ENCODE data around the gene TPRX1.
"Not testable (repeated sequence)": the region's sequence is repeated elsewhere in the genome, so short reads cannot be mapped to it uniquely, and the experiment has no call there.

Gene TPRX1, protein sequence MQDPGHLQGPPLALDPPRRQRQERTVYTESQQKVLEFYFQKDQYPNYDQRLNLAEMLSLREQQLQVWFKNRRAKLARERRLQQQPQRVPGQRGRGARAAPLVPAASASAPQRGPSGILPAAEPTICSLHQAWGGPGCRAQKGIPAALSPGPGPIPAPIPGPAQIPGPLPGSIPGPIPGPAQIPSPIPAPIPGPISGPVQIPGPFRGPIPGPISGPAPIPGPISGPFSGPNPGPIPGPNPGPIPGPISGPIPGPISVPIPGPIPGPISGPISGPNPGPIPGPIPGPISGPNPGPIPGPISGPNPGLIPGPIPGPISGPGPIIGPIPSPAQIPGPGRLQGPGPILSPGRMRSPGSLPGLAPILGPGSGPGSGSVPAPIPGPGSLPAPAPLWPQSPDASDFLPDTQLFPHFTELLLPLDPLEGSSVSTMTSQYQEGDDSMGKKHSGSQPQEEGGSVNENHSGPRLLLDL

DNA sequence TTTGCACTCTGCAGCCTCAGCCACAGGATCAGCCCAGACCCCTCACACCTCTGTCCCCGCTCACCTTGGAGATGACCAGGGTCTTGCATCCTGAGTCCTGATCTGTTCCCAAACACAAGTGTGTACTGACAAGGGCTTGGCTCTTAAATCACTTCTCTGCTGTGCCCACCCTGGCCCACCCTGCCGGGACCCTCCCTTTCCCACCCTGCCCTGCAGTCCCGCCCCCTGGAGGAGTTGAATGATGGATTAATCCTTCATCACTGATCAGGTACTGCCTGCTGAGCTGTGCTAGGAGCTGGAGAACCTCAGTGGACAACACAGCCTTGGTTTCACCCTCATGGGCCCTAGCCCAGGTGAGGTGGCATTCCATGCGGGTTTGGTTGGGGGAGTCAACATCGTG lies at the start of gene TPRX1:
TSS of gene TPRX1 (minus strand) at position 101 of the 400 bp plus-strand sequence. CDS start at position 89, 12 bp downstream.
- DNase-seq = not testable (repeated sequence)

DNA sequence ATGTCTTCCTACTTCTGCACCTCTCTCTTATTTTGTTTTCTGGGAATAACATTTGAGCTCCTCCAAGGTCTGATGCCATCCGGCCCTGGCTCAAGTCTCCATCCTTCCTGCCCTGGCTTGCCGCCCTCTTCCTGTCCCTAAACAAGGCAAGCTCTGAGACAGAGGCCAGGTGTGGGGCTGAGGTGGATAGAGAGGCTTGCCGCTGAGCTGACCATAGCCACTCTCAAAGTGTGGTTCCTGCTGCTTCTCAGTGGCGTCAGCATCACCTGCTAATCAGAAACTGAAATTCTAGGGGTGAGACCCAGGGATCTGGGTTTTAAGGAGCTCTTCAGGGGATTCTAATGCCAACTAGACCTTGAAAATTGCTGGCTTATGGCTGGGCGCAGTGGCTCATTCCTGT lies 48.7 kb upstream of the TPRX1 start:
- DNase-seq = no peak

DNA sequence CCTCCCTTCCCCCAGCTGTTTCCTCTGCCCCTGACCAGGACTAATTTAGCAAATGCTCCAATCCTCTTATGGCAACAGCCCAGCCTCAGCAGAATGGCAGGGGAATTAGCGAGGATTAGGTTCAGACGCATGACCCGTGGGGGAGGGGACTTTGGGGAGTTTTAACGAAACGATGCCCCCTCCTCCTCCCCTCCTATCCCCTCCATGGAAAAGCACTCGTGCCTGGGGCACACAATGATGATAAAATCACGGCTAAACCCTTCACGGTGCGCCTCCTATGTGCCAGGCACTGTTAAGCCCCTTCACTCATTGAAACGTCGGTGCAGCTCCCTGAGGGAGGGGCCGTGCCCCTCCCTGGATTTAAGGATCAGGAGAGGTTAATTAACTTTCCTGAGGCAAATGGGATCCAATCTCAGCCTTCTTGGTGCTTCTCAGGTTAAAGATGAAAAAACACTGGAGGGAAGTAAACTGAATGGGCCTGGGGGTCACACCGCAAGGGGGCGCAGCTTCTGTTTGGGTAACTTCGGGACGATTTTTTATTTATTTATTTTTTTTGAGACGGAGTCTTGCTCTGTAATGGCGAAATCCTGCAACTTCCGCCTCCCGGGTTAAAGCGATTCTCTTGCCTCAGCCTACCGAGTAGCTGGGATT lies 44.6 kb upstream of the TPRX1 start:
- DNase-seq = no peak

DNA sequence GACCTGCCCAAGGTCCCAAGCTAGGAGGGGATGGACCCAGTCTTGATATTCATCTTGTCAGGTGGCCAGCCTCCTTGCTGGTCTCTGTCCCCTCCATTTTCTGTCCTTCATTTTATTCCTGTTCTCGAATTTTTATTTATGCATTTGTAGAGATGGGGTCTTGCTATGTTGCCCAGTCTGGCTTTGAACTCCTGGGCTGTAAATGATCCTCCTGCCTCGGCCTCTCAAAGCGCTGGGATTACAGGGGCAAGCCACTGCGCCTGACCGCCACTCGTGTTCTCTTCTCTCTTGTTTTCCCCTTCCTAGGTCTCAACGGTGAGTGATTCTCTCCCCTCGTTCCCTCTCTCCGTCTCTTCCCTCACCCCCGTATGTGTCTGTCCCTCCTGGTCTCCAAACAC lies 44.1 kb upstream of the TPRX1 start:
- no peak for DNase-seq

DNA sequence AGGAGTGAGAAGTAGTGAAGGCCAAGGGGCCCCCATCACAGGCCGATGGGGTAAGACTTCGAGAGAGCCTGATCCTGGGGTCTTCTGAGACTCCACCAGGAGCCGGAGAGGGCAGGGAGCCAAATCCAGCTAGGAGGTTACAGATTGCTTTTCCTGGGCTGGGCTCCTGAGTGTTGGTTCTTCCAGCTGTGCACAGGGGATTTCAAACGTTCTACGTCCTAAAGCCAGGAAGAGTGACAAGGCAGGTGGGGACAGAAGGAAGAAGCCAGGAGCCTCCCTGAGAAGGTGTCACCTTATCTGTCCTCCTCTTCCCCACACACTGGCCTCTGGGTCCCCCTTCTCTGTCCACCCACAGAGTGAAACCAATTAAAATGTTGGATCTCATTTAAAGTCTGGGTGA lies 38.6 kb upstream of the TPRX1 start:
- no peak for DNase-seq

DNA sequence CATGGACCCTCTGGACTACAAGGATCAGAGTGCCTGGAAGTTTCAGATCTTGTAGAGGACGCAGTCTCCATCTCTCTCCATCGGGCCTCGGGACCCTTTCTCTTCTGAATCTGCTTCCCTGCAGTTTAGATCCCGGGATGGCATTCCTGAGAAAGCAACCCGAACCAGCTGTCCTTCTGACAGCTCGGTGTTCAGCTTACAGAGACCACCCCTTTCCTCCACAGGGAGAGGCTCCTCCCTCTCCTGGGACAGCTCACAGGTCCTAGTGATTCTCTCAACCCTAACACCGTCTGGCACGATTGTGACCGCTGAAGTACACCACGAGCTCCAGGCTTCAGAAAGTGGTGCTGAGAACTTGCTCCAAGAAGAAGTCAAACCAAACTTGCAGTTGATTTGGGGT lies 35.6 kb upstream of the TPRX1 start:
- DNase-seq = no peak

DNA sequence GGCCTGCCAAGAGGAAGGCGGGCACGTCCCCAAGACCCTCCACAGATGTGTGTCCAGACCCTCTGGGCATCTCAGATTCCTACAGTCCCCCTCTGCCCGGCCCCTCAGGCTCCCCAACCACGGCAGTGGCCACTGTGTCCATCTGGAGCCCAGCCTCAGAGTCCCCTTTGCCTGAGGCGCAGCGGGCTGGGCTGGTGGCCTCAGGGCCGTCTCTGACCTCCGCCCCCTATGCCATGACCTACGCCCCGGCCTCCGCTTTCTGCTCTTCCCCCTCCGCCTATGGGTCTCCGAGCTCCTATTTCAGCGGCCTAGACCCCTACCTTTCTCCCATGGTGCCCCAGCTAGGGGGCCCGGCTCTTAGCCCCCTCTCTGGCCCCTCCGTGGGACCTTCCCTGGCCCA lies 35.1 kb upstream of the TPRX1 start:
- DNase-seq = no peak

DNA sequence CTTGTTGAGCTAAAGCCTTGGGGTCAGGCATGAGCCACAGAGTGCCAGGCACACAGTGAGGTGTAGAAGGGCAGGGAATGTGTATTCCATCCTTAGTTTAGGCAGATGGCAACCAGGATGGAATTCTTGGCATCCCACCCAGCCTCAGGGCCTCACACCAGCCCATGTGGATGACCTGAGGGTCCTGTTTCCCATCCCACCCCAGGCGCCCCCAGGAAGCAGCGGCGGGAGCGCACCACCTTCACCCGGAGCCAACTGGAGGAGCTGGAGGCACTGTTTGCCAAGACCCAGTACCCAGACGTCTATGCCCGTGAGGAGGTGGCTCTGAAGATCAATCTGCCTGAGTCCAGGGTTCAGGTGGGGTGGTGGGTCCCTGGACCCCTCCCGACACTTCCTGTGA lies 31.7 kb upstream of the TPRX1 start:
- DNase-seq = no peak

DNA sequence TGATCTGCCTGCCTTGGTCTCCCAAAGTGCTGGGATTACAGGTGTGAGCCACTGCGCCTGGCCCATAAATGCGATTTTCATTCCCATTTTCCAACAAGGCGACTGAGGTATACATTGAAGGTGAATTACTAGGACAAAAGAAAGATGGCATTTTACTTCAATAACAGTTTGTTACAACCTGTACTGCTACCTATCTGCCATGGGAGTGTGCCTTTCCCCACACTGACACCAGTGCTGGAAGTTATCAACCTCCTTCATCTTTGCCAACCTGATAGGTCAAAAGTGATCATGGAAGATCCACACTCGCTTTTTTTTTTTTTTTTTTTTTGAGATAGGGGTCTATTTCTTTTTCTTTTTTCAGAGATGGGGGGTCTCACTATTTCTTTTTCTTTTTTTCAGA lies 28.4 kb upstream of the TPRX1 start:
- DNase-seq = no peak

DNA sequence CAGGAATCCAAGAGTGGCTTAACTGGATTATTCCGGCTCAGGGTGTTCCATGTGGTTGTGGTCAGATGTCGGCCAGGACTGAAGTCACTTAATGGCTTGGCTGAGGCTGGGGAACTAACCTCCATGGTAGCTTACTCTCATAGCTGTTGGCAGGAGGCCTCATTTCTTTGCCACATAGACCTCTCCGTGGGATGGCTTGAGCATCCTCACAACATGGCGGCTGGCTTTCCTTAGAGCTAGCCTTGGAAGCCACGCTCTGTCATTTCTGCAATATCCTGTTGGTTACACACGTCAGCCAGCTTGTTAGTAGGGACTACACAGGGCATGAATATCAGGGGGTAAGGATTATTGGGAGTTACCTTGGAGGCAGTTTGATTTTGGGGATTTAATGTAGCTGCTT lies 22.4 kb upstream of the TPRX1 start:
- DNase-seq = no peak

DNA sequence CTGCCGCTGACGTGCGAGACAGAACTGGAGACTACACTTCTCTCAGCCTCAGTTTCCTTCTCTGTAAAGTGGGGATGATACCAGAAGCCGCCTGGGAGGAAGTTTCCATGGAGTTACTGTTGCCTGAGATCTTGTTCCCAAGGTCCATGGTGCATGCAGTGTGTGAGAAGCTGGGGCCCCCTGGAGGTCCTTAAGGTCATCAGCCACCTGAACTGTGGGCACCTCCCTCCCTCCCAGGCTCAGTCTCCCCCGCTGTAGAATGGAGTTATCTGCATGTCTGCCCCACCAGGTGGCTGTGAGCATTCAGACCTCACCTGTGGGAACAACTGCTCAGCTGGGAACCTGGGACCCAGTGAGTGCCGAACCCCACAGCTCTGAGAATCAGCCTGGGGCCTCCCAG lies 20.0 kb upstream of the TPRX1 start:
- DNase-seq = no peak

DNA sequence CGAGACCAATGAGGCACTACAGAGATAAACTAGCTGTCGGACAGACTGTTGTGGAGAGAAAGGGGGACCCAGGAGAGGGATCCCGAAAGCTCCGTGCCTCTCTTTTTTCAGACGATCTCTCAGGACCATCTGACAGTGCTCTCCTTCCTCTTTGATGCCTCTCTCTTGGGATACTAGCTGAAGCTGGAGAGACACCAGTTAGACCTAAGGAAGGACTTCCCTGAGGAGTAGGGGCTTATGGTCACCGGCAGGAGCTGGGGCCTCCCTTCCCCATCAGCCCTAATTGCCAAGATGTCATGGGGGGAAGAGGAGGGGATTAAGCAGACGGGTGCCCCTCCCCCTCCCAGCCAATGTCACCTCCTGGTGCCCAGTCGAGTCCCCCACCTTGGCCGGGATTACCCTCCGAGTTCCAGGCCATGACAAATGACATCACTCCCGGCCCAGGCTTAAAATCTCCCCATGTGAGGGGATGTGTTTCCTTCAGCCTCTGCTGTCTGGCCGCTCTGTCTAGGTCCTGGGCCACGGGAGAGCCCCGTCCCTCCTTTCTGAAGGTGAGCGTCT lies 17.2 kb upstream of the TPRX1 start, which contains the start of gene CRX:
TSS of gene CRX (plus strand) at position 478 of the 561 bp plus-strand sequence. CDS start 12,507 bp downstream, outside the sequence.
- DNase-seq = no peak

DNA sequence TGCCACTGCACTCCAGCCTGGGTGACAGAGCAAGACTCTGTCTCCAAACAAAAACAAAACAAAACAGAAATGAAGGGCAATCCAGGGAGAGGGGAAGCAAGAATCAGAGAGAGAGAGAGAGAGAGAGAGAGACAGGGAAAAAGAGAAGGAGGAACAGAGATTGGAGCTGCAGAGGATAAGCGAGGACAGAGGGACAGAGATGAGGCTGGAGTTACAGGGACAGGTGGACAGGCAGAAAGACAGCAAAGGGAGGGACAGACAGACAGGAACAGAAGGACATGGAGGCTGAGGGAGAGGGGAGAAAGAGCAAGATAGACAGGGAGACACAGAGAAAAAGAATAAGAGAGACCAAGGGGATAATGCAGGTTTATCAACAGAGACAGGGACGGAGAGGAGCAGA lies 16.1 kb upstream of the TPRX1 start:
- no peak for DNase-seq

DNA sequence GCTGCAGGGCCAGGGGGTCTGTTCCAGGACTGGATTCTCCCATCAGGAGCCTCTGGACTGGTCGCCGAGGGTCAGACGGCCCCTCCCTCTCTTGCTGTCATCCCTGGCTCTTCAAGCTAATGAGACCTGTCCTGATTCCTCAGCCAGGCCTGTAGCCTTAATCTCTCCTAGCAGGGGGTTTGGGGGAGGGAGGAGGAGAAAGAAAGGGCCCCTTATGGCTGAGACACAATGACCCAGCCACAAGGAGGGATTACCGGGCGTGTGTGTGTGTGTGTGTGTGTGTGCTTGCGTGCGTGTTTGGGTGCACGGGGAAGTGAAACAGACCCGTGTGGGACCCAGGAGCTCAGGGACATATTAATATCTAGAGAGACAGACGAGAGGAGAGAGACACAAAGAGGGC lies 15.5 kb upstream of the TPRX1 start:
- no peak for DNase-seq

DNA sequence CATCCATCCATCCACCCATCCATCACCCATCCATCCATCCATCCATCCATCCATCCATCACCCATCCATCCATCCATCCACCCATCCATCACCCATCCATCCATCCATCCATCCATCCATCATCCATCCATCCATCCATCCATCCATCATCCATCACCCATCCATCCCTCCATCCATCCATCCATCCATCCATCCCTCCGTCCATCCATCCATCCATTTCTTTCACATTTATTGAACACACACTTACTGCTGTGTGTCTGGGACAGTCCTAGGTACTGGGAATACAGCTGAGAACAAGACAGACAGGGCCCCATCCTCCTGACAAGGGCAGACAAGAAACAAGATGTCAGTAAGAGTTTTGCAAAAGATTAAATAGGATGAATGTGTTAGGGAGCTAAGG lies 13.9 kb upstream of the TPRX1 start:
- not testable (repeated sequence) for DNase-seq

DNA sequence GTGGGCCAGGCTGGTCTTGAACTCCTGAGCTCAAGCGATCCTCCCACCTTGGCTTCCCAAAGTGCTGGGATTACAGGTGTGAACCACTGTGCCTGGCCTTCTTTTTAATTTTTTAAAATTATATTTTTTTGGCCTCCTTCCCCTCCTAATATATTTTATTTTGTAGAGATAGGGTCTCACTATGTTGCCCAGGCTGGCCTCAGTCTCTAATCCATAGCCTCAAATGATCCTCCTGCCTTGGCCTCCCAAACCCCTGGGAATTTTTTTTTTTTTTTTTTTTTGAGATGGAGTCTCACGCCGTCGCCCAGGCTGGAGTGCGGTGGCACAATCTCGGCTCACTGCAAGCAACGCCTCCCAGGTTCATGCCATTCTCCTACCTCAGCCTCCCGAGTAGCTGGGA lies 11.9 kb upstream of the TPRX1 start:
- DNase-seq = not testable (repeated sequence)

DNA sequence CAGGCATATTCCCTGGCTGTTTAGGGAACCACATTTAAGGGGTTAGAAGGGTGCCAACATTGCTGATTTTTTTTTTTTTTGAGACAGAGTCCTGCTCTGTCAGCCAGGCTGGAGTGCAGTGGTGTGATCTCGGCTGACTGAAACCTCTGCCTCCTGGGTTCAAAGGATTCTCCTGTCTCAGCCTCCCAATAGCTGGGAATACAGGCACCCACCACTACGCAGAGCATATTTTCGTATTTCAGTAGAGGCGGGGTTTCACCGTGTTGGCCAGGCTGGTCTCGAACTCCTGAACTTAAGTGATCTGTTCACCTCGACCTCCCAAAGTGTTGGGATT lies 9.6 kb upstream of the TPRX1 start:
- no peak for DNase-seq

DNA sequence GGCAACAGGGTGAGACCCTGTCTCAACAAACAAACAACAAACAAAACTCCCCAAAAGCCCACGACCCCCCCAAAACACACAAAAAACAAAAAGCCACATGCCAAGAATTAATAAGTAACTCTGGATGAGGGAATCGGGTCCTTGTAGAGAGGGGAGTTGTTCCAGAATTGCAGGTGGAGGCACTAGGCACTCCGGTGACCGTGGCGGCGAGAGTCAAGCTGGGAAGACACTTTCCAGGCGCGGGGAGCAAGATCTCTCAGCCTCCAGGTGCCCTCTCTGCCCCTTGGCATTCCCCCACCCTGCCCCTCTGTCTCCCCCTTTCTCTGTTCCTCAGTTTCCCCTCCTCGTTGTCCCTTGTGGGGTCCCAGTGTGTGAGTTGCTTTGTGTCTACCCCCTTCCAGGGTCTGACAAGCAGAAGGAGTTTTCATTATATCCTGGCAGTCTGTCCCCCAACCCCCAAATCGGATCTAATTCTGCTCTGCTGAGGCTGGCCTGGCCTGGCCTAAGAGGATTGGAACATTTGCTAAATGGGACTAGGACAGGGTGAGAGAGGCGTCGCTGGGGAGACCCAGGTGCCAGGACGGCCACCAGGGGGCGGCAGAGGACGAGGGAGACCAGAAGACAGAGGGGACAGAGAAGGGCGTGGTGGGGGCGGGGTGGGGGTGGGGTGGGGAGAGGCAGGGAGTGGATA lies 9.1 kb upstream of the TPRX1 start:
- DNase-seq = peak; percentile 41

DNA sequence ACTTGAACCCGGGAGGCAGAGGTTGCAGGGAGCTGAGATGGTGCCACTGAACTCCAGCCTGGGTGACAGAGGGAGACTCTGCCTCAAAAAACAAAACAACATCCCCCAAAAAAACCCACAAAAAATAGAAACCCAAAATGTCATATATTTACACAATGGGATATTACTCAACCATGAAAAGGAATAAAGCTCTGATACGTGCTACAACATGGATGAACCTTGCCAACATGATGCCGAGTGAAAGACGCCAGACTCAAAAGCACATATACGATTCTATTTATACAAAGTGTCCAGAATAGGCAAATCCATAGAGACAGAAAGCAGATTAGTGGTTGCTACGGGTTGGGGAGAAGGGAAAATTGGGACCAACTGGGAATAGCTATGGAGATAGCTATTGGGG lies 2.1 kb upstream of the TPRX1 start:
- no peak for DNase-seq

DNA sequence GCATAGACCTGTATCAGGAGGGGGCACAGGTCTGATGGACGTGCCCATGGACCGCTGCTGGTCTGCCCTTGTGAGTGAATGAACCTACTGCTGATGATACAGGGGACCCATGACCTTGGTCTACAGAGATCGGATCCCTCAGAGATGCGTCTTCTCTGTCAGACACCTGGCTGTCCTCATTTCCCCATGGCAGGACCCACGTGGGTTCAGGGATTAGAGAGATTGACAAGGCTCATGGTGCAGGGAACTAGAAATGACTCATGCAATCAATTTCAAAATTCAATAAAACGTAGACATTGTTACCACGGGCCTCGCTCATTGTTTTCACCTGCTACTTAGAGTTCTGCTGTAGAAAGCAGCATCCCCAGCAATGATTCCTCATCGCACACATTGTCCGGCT lies 962 bp upstream of the TPRX1 start:
- DNase-seq = no peak

DNA sequence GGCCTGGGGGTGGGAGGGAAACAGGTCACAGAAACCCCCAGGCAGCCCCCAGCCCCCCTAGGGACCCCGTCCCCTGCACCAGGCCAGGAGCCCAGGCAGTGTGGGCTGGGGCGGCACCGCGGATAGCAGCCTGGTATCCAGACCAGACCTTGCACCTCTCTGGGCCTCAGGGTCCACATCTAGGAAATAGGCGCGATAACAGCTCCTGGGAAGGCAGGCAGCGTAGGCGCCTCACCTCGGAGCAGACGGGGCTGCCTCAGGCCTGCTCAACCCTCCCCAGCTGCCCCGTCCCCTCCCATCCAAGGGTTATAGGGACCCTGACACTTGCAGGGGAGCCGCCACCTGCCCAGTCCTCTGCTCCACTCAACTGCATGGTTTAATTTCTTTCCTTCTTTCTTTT lies 680 bp downstream of the TPRX1 start:
- DNase-seq = not testable (repeated sequence)

DNA sequence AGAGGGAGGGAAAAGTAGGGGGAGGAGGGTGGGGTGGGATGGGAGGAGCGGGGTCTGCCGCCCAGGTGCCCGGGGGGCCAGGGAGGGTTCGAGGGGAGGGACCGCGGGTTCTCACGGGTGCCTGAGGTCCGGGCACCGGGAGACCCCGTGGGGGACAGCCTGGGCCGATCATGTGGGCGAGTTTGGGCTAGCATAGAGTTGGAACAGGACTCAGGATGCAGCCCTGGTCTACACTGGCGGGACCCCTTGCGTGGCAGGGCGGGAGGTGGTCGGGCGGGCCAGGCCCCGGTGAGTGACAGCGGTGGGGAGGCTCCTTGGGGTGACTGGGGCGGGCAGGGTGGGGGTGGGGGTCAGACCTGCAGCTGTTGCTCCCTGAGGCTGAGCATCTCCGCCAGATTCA lies 1.2 kb downstream of the TPRX1 start:
- not testable (repeated sequence) for DNase-seq

DNA sequence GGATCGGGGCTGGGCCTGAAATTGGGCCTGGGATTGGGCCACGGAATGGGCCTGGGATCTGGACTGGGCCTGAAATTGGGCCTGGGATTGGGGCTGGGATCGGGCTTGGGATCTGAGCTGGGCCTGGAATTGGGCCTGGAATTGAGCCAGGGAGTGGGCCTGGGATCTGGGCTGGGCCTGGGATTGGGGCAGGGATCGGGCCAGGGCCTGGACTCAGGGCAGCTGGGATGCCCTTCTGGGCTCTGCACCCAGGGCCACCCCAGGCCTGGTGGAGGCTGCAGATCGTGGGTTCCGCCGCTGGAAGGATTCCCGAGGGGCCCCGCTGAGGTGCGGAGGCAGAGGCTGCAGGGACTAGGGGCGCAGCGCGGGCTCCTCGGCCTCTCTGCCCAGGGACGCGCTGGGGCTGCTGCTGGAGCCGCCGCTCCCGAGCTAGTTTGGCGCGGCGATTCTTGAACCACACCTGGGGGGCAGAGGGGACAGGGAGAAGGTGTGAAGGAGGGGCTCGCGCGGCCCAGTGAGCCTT lies 1.8 kb downstream of the TPRX1 start:
- no peak for DNase-seq

Data from NCI-H2029 (cell line).